ENCODE measurements around the gene SKI.
A peak's percentile ranks its signal among the peaks of the same experiment; 100 is the strongest.

Gene SKI

GRCh38 chr1:2230781-2231531, 2.8 kb downstream of the SKI start:
- TF ChIP-seq EZH2 (IDR thresholded peaks at IDR 0.05; ENCODE audit: borderline replicate concordance, low read depth, low read length, severe bottlenecking) = no peak
- no peak for TF ChIP-seq CTCF (IDR thresholded peaks at IDR 0.05; ENCODE audit: borderline replicate concordance, extremely low read depth, low read length, poor library complexity, severe bottlenecking)
- H3K27ac ChIP-seq (ENCODE audit: low read length) = no peak overlapping the region
- peaks cover 18% of the 10 kb centered on the region; the same call in 1 of the 2 replicates for H3K36me3 ChIP-seq (ENCODE audit: insufficient read depth, low read length)
- H3K9me3 ChIP-seq (ENCODE audit: insufficient read depth, low read length, severe bottlenecking) = no peaks in the 10 kb centered on the region
- ATAC-seq (ENCODE audit: insufficient read depth, low read depth) (no peak), DNase-seq (no peak)
- H3K4me1 ChIP-seq (ENCODE audit: insufficient read depth, low read length) = peaks cover 58% of the 10 kb centered on the region
- H3K4me2 ChIP-seq (ENCODE audit: insufficient read depth, low read length) = peak overlapping the region; percentile 78
- H3K79me2 ChIP-seq (ENCODE audit: insufficient read depth, low read length) = peaks cover 74% of the 10 kb centered on the region
- H4K20me1 ChIP-seq (ENCODE audit: insufficient read depth, low read length) = peaks cover 80% of the 10 kb centered on the region
- H2AFZ ChIP-seq (ENCODE audit: low read depth, low read length) = no peak overlapping the region
- peaks cover 7% of the 10 kb centered on the region for H3K27me3 ChIP-seq (ENCODE audit: insufficient read depth, low read length, poor library complexity)
- H3K4me3 ChIP-seq (ENCODE audit: low read depth in 1 of 2, low read length in 2 of 2) = peak overlapping the region in 1 of 2 experiments; percentile 91; a peak in 3 of 4 replicates
- peak overlapping the region; percentile 78 for H3K9ac ChIP-seq (ENCODE audit: low read depth, low read length)

- no peak for ATAC-seq (ENCODE audit: insufficient read depth, low read depth)
- peaks cover 58% of the 10 kb centered on the region for H3K4me1 ChIP-seq (ENCODE audit: insufficient read depth, low read length)
- H3K9ac ChIP-seq (ENCODE audit: low read depth, low read length) = peak overlapping the region; percentile 78
- H3K4me3 ChIP-seq (ENCODE audit: low read depth in 1 of 2, low read length in 2 of 2) = peak overlapping the region in 1 of 2 experiments; percentile 91; a peak in 2 of 4 replicates
- H3K9me3 ChIP-seq (ENCODE audit: insufficient read depth, low read length, severe bottlenecking) = no peaks in the 10 kb centered on the region
- H3K36me3 ChIP-seq (ENCODE audit: insufficient read depth, low read length) = peaks cover 18% of the 10 kb centered on the region; the same call in 1 of the 2 replicates
- DNase-seq = no peak
- peaks cover 79% of the 10 kb centered on the region for H3K79me2 ChIP-seq (ENCODE audit: insufficient read depth, low read length)
- H3K27ac ChIP-seq (ENCODE audit: low read length) = peak overlapping the region; percentile 27; the same call in 1 of the 2 replicates
- H4K20me1 ChIP-seq (ENCODE audit: insufficient read depth, low read length) = peaks cover 82% of the 10 kb centered on the region
- H3K27me3 ChIP-seq (ENCODE audit: insufficient read depth, low read length, poor library complexity) = peaks cover 7% of the 10 kb centered on the region
- TF ChIP-seq EZH2 (IDR thresholded peaks at IDR 0.05; ENCODE audit: borderline replicate concordance, low read depth, low read length, severe bottlenecking) (no peak), CTCF (IDR thresholded peaks at IDR 0.05; ENCODE audit: borderline replicate concordance, extremely low read depth, low read length, poor library complexity, severe bottlenecking) (no peak)
- H2AFZ ChIP-seq (ENCODE audit: low read depth, low read length) = no peak overlapping the region
- peak overlapping the region; percentile 78 for H3K4me2 ChIP-seq (ENCODE audit: insufficient read depth, low read length)
These were observed 3.6 kb downstream of the SKI start for GRCh38 chr1:2231532-2232254.

- Histone ChIP-seq H3K27ac (ENCODE audit: low read length) (no peak overlapping the region), H3K9ac (ENCODE audit: low read depth, low read length) (peak overlapping the region; percentile 78; the same call in 1 of the 2 replicates), H2AFZ (ENCODE audit: low read depth, low read length) (no peak overlapping the region), H3K4me3 (ENCODE audit: low read depth in 1 of 2, low read length in 2 of 2) (peak overlapping the region in 1 of 2 experiments; percentile 91; a peak in 2 of 4 replicates), H3K36me3 (ENCODE audit: insufficient read depth, low read length) (peaks cover 18% of the 10 kb centered on the region; the same call in 1 of the 2 replicates), H3K4me2 (ENCODE audit: insufficient read depth, low read length) (peak overlapping the region; percentile 78), H3K27me3 (ENCODE audit: insufficient read depth, low read length, poor library complexity) (peaks cover 7% of the 10 kb centered on the region), H4K20me1 (ENCODE audit: insufficient read depth, low read length) (peaks cover 86% of the 10 kb centered on the region), H3K9me3 (ENCODE audit: insufficient read depth, low read length, severe bottlenecking) (no peaks in the 10 kb centered on the region), H3K4me1 (ENCODE audit: insufficient read depth, low read length) (peaks cover 56% of the 10 kb centered on the region), H3K79me2 (ENCODE audit: insufficient read depth, low read length) (peaks cover 85% of the 10 kb centered on the region)
- TF ChIP-seq EZH2 (IDR thresholded peaks at IDR 0.05; ENCODE audit: borderline replicate concordance, low read depth, low read length, severe bottlenecking) = no peak
- TF ChIP-seq CTCF (IDR thresholded peaks at IDR 0.05; ENCODE audit: borderline replicate concordance, extremely low read depth, low read length, poor library complexity, severe bottlenecking) = no peak
- ATAC-seq (ENCODE audit: insufficient read depth, low read depth) (no peak), DNase-seq (no peak)
These were observed 4.3 kb downstream of the SKI start for GRCh38 chr1:2232255-2232915.
